Tibial nerve (tissue), 4 donors: ENCODE data around the gene MRPL37. TPM values are rescaled to one million over a fixed set of nuclear protein-coding genes. Genes with fewer than 3 reads are reported as not detected.

ENCODE experiments used
- DNase-seq, 2 donors: peaks; one replicate each; pipeline ENCODE4 v3.0.0-alpha.2; 2019; ENCODE audit warnings: low spot score in 2 of 2
- H3K27ac ChIP-seq, 4 donors: fragments of 200-600 bp; sonication (generic) in 3 of 4; one replicate each; pipeline ENCODE4 v1.5.1; 2017 to 2019; ENCODE audit warnings: mild to moderate bottlenecking in 1 of 4
- H3K27me3 ChIP-seq, 2 donors: fragments of 200-600 bp; sonication (generic) in 1 of 2; one replicate each; pipeline versions ENCODE4 v1.5.1 to v1.6.0; 2017 to 2019
- H3K36me3 ChIP-seq, 3 donors: fragments of 200-600 bp; sonication (generic); one replicate each; pipeline ENCODE4 v1.5.1; 2018 to 2019
- H3K4me1 ChIP-seq, 4 donors: fragments of 200-600 bp; sonication (generic) in 3 of 4; one replicate each; pipeline ENCODE4 v1.5.1; 2017 to 2019
- H3K4me3 ChIP-seq, 4 donors: fragments of 200-600 bp; sonication (generic) in 3 of 4; one replicate each; pipeline ENCODE4 v1.5.1; 2017 to 2019; ENCODE audit warnings: mild to moderate bottlenecking in 1 of 4, moderate library complexity in 1 of 4
- H3K9me3 ChIP-seq, 4 donors: fragments of 200-600 bp; sonication (generic) in 3 of 4; one replicate each; pipeline ENCODE4 v1.5.1; 2017 to 2019
- CTCF ChIP-seq, 5 experiments: fragments of 200-600 bp in 3 of 5; fragments of 450-650 bp in 2 of 5; sonication (generic) in 3 of 5; IDR thresholded peaks; one replicate each; pipeline ENCODE4 v1.5.1; 2016 to 2019; ENCODE audit warnings: antibody characterized with exemption in 5 of 5, mild to moderate bottlenecking in 3 of 5, moderate library complexity in 2 of 5
- EP300 ChIP-seq, 2 donors: sonication (generic); formaldehyde crosslinking; IDR thresholded peaks; one replicate each; pipeline ENCODE4 v1.6.1; 2017; ENCODE audit warnings: antibody characterized with exemption in 2 of 2, mild to moderate bottlenecking in 1 of 2
- POLR2A ChIP-seq, 2 donors: fragments of 450-650 bp; IDR thresholded peaks; one replicate each; pipeline ENCODE4 v1.6.1; 2017; ENCODE audit warnings: antibody characterized with exemption in 2 of 2, mild to moderate bottlenecking in 2 of 2, moderate library complexity in 2 of 2
- WGBS, 2 donors: methylation state at CpG; one replicate each; pipeline ENCODE4 v1.1.5; 2018; 5-methylcytosine and 5-hydroxymethylcytosine counted together
- total RNA-seq, 4 donors: library from RNA; depleted of rRNA; stranded (reverse); fragments of >200 nt; gene quantifications; one replicate each; pipeline ENCODE4 v1.1.0, GENCODE V29; 2016

MRPL37 gene
- total RNA-seq, 4 donors from 2014 or later: 39.5 to 60.6 (median 44.3) TPM

- Histone ChIP-seq H3K27ac (peak overlapping the region in 2 of 4 donors; percentile 65 to 70), H3K4me3 (no peak overlapping the region), H3K9me3 (no peaks in the 10 kb centered on the region), H3K36me3 (peaks cover 0 to 80% (median 0%) of the 10 kb centered on the region in 3 donors), H3K27me3 (no peaks in the 10 kb centered on the region), H3K4me1 (peaks cover 0 to 19% (median 0%) of the 10 kb centered on the region in 4 donors)
- TF ChIP-seq EP300 (IDR thresholded peaks at IDR 0.05): no peak
- TF ChIP-seq POLR2A (IDR thresholded peaks at IDR 0.05): no peak
- TF ChIP-seq CTCF (IDR thresholded peaks at IDR 0.05): no peak
- 71 to 76% methylated on average over 5 of the region's 5 CpGs for WGBS, 2 donors
- no peak for DNase-seq
Measured at GRCh38 chr1:54239035-54239383, 39.0 kb downstream of the MRPL37 start.

GRCh38 chr1:54239631-54240031 is 39.7 kb downstream of the MRPL37 start:
- Histone ChIP-seq H3K4me1 (peaks cover 0 to 19% (median 0%) of the 10 kb centered on the region in 4 donors), H3K9me3 (no peaks in the 10 kb centered on the region), H3K27ac (peak overlapping the region in 2 of 4 donors; percentile 65 to 70), H3K4me3 (no peak overlapping the region), H3K36me3 (peaks cover 0 to 80% (median 0%) of the 10 kb centered on the region in 3 donors), H3K27me3 (no peaks in the 10 kb centered on the region)
- TF ChIP-seq CTCF (IDR thresholded peaks at IDR 0.05): no peak
- peak in 1 of 2 donors; percentile 28 for TF ChIP-seq EP300 (IDR thresholded peaks at IDR 0.05)
- TF ChIP-seq POLR2A (IDR thresholded peaks at IDR 0.05): no peak
- WGBS, 2 donors: 66 to 68% methylated on average over 5 to 10 of the region's 10 CpGs
- no peak for DNase-seq

GRCh38 chr1:54240741-54241335 is 40.9 kb downstream of the MRPL37 start:
- no peak for DNase-seq
- Histone ChIP-seq H3K4me1 (peaks cover 0 to 24% (median 4%) of the 10 kb centered on the region in 4 donors), H3K27me3 (no peaks in the 10 kb centered on the region), H3K9me3 (no peaks in the 10 kb centered on the region), H3K27ac (peak overlapping the region in 2 of 4 donors; percentile 28 to 56), H3K4me3 (no peak overlapping the region), H3K36me3 (peaks cover 0 to 82% (median 0%) of the 10 kb centered on the region in 3 donors)
- no peak for TF ChIP-seq CTCF (IDR thresholded peaks at IDR 0.05)
- TF ChIP-seq EP300 (IDR thresholded peaks at IDR 0.05): no peak
- no peak for TF ChIP-seq POLR2A (IDR thresholded peaks at IDR 0.05)
- 87 to 88% methylated on average over 12 of the region's 12 CpGs for WGBS, 2 donors

GRCh38 chr1:54241364-54241763 is 41.4 kb downstream of the MRPL37 start:
- H3K27ac ChIP-seq: peak overlapping the region in 2 of 4 donors; percentile 52 to 56
- peaks cover 0 to 82% (median 0%) of the 10 kb centered on the region in 3 donors for H3K36me3 ChIP-seq
- TF ChIP-seq CTCF (IDR thresholded peaks at IDR 0.05) (no peak), EP300 (IDR thresholded peaks at IDR 0.05) (no peak), POLR2A (IDR thresholded peaks at IDR 0.05) (no peak)
- H3K4me1 ChIP-seq: peaks cover 0 to 28% (median 4%) of the 10 kb centered on the region in 4 donors
- H3K27me3 ChIP-seq: no peaks in the 10 kb centered on the region
- no peaks in the 10 kb centered on the region for H3K9me3 ChIP-seq
- DNase-seq: no peak
- H3K4me3 ChIP-seq: no peak overlapping the region
- WGBS, 2 donors: 41 to 55% methylated on average over 3 to 5 of the region's 6 CpGs

GRCh38 chr1:54243022-54243421 is 43.1 kb downstream of the MRPL37 start:
- H3K9me3 ChIP-seq: no peaks in the 10 kb centered on the region
- TF ChIP-seq CTCF (IDR thresholded peaks at IDR 0.05) (no peak), POLR2A (IDR thresholded peaks at IDR 0.05) (no peak), EP300 (IDR thresholded peaks at IDR 0.05) (no peak)
- 87 to 90% methylated on average over 13 of the region's 13 CpGs for WGBS, 2 donors
- H3K4me1 ChIP-seq: peaks cover 0 to 28% (median 5%) of the 10 kb centered on the region in 4 donors
- peaks cover 0 to 71% (median 0%) of the 10 kb centered on the region in 3 donors for H3K36me3 ChIP-seq
- no peak overlapping the region for H3K27ac ChIP-seq
- no peak for DNase-seq
- H3K4me3 ChIP-seq: no peak overlapping the region
- no peaks in the 10 kb centered on the region for H3K27me3 ChIP-seq
